BE2C (cell line): ENCODE results near the gene SPPL3.

Experiments used
- DNase-seq: peaks from one replicate; pipeline ENCODE4 v3.0.0-alpha.2; 2020
- H3K27me3 ChIP-seq: fragments of 250-450 bp; sonication (Bioruptor Pico); 2 replicates; pipeline ENCODE4 v1.5.1; 2020; ENCODE audit warnings: mild to moderate bottlenecking
- H3K36me3 ChIP-seq: fragments of 250-450 bp; sonication (Bioruptor Pico); 2 replicates; pipeline ENCODE4 v1.5.1; 2020; ENCODE audit warnings: mild to moderate bottlenecking
- H3K4me1 ChIP-seq: fragments of 250-450 bp; sonication (Bioruptor Pico); 2 replicates; pipeline ENCODE4 v1.5.1; 2020
- H3K4me3 ChIP-seq: 2 replicates; pipeline ENCODE4 v1.5.1; 2011; ENCODE audit warnings: low read depth, low read length
- H3K9me3 ChIP-seq: fragments of 250-450 bp; sonication (Bioruptor Pico); 2 replicates; pipeline ENCODE4 v1.5.1; 2020
- CTCF ChIP-seq: IDR thresholded peaks from 2 replicates; pipeline ENCODE4 v1.5.1; 2012; ENCODE audit warnings: mild to moderate bottlenecking, low read depth, low read length

Gene SPPL3

GRCh38 chr12:120774169-120774916 is 129.8 kb downstream of the SPPL3 start:
- Histone ChIP-seq H3K4me1 (no peaks in the 10 kb centered on the region), H3K27me3 (no peaks in the 10 kb centered on the region), H3K4me3 (no peak overlapping the region), H3K9me3 (no peaks in the 10 kb centered on the region), H3K36me3 (no peaks in the 10 kb centered on the region)
- DNase-seq = no peak
- no peak for TF ChIP-seq CTCF

- H3K27me3 ChIP-seq = no peaks in the 10 kb centered on the region
- H3K36me3 ChIP-seq = peaks cover 13% of the 10 kb centered on the region
- no peaks in the 10 kb centered on the region for H3K9me3 ChIP-seq
- TF ChIP-seq CTCF = no peak
- H3K4me1 ChIP-seq = no peaks in the 10 kb centered on the region
- DNase-seq = no peak
- no peak overlapping the region for H3K4me3 ChIP-seq
Measured at GRCh38 chr12:120771097-120771496, 133.1 kb downstream of the SPPL3 start.

GRCh38 chr12:120767071-120768024 is 136.8 kb downstream of the SPPL3 start:
- H3K36me3 ChIP-seq = peaks cover 19% of the 10 kb centered on the region
- H3K4me1 ChIP-seq = no peaks in the 10 kb centered on the region
- DNase-seq = no peak
- no peak for TF ChIP-seq CTCF
- no peak overlapping the region for H3K4me3 ChIP-seq
- H3K27me3 ChIP-seq = no peaks in the 10 kb centered on the region
- no peaks in the 10 kb centered on the region for H3K9me3 ChIP-seq

GRCh38 chr12:120766566-120766965 is 137.6 kb downstream of the SPPL3 start:
- TF ChIP-seq CTCF = no peak
- H3K36me3 ChIP-seq = peaks cover 19% of the 10 kb centered on the region
- no peak for DNase-seq
- H3K4me3 ChIP-seq = no peak overlapping the region
- no peaks in the 10 kb centered on the region for H3K4me1 ChIP-seq
- H3K9me3 ChIP-seq = no peaks in the 10 kb centered on the region
- no peaks in the 10 kb centered on the region for H3K27me3 ChIP-seq

- peaks cover 26% of the 10 kb centered on the region for H3K36me3 ChIP-seq
- 0 out of 2 replicates have a peak, but pooled peaks cover 3% of the 10 kb centered on the region for H3K4me1 ChIP-seq
- H3K9me3 ChIP-seq = no peaks in the 10 kb centered on the region
- no peak for TF ChIP-seq CTCF
- no peak overlapping the region for H3K4me3 ChIP-seq
- DNase-seq = no peak
- H3K27me3 ChIP-seq = no peaks in the 10 kb centered on the region
Measured at GRCh38 chr12:120764816-120765215, 139.3 kb downstream of the SPPL3 start.
